Pancreas (tissue), 10 donors: Measurements from ENCODE around the gene TAF3. TPM values are rescaled to one million over a fixed set of nuclear protein-coding genes. Genes with fewer than 3 reads are reported as not detected.

ENCODE experiments used
- ATAC-seq, 4 donors: fragments of 200-7000 bp; cut with Tn5 transposase; one replicate each; pipeline versions ENCODE4 v1.8.0 to v1.9.1; 2020; ENCODE audit warnings: mild to moderate bottlenecking in 4 of 4, moderate library complexity in 4 of 4
- DNase-seq, 6 donors: peaks; one replicate each; pipeline ENCODE4 v3.0.0-alpha.2; 2020
- FAIRE-seq: peaks from 2 replicates; lab custom pipeline; 2012; peaks lifted over from hg19 to GRCh38; lab: Jason Lieb, UNC
- H3K27ac ChIP-seq, 4 donors: fragments of 200-600 bp; sonication (generic); 1 replicate in 3 of 4; 2 replicates in 1 of 4; pipeline versions ENCODE4 v1.5.0 to v1.8.0; 2020
- H3K27me3 ChIP-seq, 4 donors: fragments of 200-600 bp; one replicate each; pipeline ENCODE4 v1.8.0; 2021
- H3K36me3 ChIP-seq, 3 donors: fragments of 200-600 bp; sonication (generic) in 1 of 3; one replicate each; pipeline versions ENCODE4 v1.5.0 to v1.8.0; 2020 to 2021
- H3K4me1 ChIP-seq, 3 donors: fragments of 200-600 bp; one replicate each; pipeline ENCODE4 v1.8.0; 2021
- H3K4me3 ChIP-seq, 4 donors: fragments of 200-600 bp; sonication (generic) in 2 of 4; one replicate each; pipeline versions ENCODE4 v1.5.0 to v1.8.0; 2020 to 2021
- H3K9me3 ChIP-seq, 4 donors: fragments of 200-600 bp; one replicate each; pipeline ENCODE4 v1.8.0; 2021
- CTCF ChIP-seq, 4 donors: fragments of 200-600 bp; sonication (generic) in 3 of 4; IDR thresholded peaks; one replicate each; pipeline versions ENCODE4 v1.5.0 to v1.8.0; 2021; ENCODE audit warnings: antibody characterized with exemption in 4 of 4
- WGBS, 2 donors: extraction: QIAGEN DNeasy Blood & Tissue Kit; methylation state at CpG; one replicate each; pipeline ENCODE4 v1.1.7; 2013; 5-methylcytosine and 5-hydroxymethylcytosine counted together
- intact Hi-C, 3 donors: fragments of 100-400 bp; cut with DNase I; formaldehyde crosslinking; loops; one replicate each; pipeline versions ENCODE4 v1.11.1 to v1.14.2; 2022
- polyA plus RNA-seq, 2 donors: library from polyadenylated mRNA; stranded (reverse); fragments of 200-250 nt; gene quantifications; one replicate each; pipeline ENCODE4 v1.2.3, GENCODE V29; 2013
- total RNA-seq, 6 donors: library from RNA; stranded (reverse); fragmentation: NEBNext Ultra II Directional in 4 of 6; extraction: Animal tissue kit (Norgen Biotek cat#: 25700) in 4 of 6; gene quantifications; one replicate each; pipeline versions ENCODE4 v1.2.1 to v1.2.4, GENCODE V29; 2021 to 2023
- donor health status: healthy with polysubstance abuse.
- donor health status: DM: no; HTN: no; CAD: no; lungs with moderate emphysema.
- donor health status: DM: no; HTN: no; CAD: no.
- donor health status: control.
- donor health status: control.
- donor health status: Bipolar disorder and iron deficiency.
- donor health status: DM: yes; HTN: yes; CAD: no.
- donor health status: DM: no; HTN: no; CAD: no.
- donor health status: DM: no; HTN: no; CAD: no.
- donor health status: DM: yes; HTN: yes; CAD: no.

The TAF3 gene
- total and polyA plus RNA-seq, 8 donors: 2.9 to 5.8 (median 4.0) TPM

GRCh38 chr10:7957591-7957990 is 139.3 kb downstream of the TAF3 start:
- H3K4me1 ChIP-seq: peaks cover 0 to 5% (median 0%) of the 10 kb centered on the region in 3 donors
- FAIRE-seq (no peak), ATAC-seq (no peak), DNase-seq (no peak)
- H3K27me3 ChIP-seq: no peaks in the 10 kb centered on the region
- WGBS, 2 donors: 75 to 78% methylated on average over 5 of the region's 5 CpGs
- no peak overlapping the region for H3K27ac ChIP-seq
- TF ChIP-seq CTCF (IDR thresholded peaks at IDR 0.05): no peak
- intact Hi-C loops: no loop called here
- no peak overlapping the region for H3K4me3 ChIP-seq
- no peaks in the 10 kb centered on the region for H3K9me3 ChIP-seq
- H3K36me3 ChIP-seq: no peaks in the 10 kb centered on the region

- Histone ChIP-seq H3K4me3 (no peak overlapping the region), H3K9me3 (no peaks in the 10 kb centered on the region), H3K27ac (no peak overlapping the region), H3K36me3 (no peaks in the 10 kb centered on the region), H3K27me3 (no peaks in the 10 kb centered on the region), H3K4me1 (peaks cover 0 to 5% (median 0%) of the 10 kb centered on the region in 3 donors)
- FAIRE-seq: no peak
- 98% methylated on average over 5 of the region's 5 CpGs for WGBS, 2 donors
- DNase-seq: no peak
- ATAC-seq: no peak
- TF ChIP-seq CTCF (IDR thresholded peaks at IDR 0.05): no peak
- intact Hi-C loops: no loop called here
Measured at GRCh38 chr10:7958442-7958841, 140.1 kb downstream of the TAF3 start.

- intact Hi-C loops: no loop called here
- no peak for TF ChIP-seq CTCF (IDR thresholded peaks at IDR 0.05)
- H3K27me3 ChIP-seq: no peaks in the 10 kb centered on the region
- no peaks in the 10 kb centered on the region for H3K9me3 ChIP-seq
- peaks cover 0 to 5% (median 0%) of the 10 kb centered on the region in 3 donors for H3K4me1 ChIP-seq
- DNase-seq (no peak), ATAC-seq (no peak), FAIRE-seq (no peak)
- no peak overlapping the region for H3K27ac ChIP-seq
- WGBS, 2 donors: 75% methylated on average over 4 of the region's 4 CpGs
- no peak overlapping the region for H3K4me3 ChIP-seq
- peaks cover 0 to 10% (median 0%) of the 10 kb centered on the region in 3 donors for H3K36me3 ChIP-seq
Measured at GRCh38 chr10:7960108-7960507, 141.8 kb downstream of the TAF3 start.

DNA sequence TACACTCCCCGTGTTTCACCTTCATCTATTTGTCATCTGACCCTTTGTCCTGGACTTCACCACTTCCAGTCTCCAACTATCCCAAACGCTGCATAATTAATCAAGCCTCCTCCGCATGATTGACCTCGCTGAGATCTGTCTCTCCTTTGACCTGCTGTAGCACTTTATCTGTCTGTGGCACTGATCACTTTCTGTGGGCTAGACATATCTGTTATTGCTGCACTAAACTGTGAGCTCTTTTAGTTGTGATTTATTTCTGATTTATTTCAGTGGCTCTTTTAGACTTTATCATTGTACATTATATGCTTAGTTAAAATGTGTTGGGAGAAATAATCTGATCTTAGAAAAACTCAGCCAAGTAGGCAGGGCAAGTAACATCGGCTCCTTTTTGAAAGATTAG is 144.3 kb downstream of the TAF3 start:
- DNase-seq (no peak), ATAC-seq (no peak), FAIRE-seq (no peak)
- no peaks in the 10 kb centered on the region for H3K4me1 ChIP-seq
- intact Hi-C loops: no loop called here
- no peaks in the 10 kb centered on the region for H3K27me3 ChIP-seq
- H3K36me3 ChIP-seq: peaks cover 0 to 10% (median 0%) of the 10 kb centered on the region in 3 donors
- no peak overlapping the region for H3K4me3 ChIP-seq
- no peak for TF ChIP-seq CTCF (IDR thresholded peaks at IDR 0.05)
- WGBS, 2 donors: 79 to 83% methylated on average over 5 of the region's 5 CpGs
- H3K27ac ChIP-seq: no peak overlapping the region
- H3K9me3 ChIP-seq: no peaks in the 10 kb centered on the region

GRCh38 chr10:7965457-7965856 is 147.2 kb downstream of the TAF3 start:
- ATAC-seq: no peak
- Histone ChIP-seq H3K36me3 (peaks cover 0 to 10% (median 0%) of the 10 kb centered on the region in 3 donors), H3K4me1 (no peaks in the 10 kb centered on the region), H3K4me3 (no peak overlapping the region), H3K27me3 (no peaks in the 10 kb centered on the region), H3K27ac (no peak overlapping the region), H3K9me3 (no peaks in the 10 kb centered on the region)
- intact Hi-C loops: no loop called here
- TF ChIP-seq CTCF (IDR thresholded peaks at IDR 0.05): no peak
- FAIRE-seq: no peak
- WGBS, 2 donors: 96 to 98% methylated on average over 2 of the region's 2 CpGs
- no peak for DNase-seq
